Amniotic stem cell (primary cell): ENCODE results near the gene ASPSCR1.
"Not testable (repeated sequence)": the region's sequence is repeated elsewhere in the genome, so short reads cannot be mapped to it uniquely, and the experiment has no call there.

Experiments
- DNase-seq: peaks from one replicate; lab custom pipeline; 2025; lab: John Stamatoyannopoulos, UW

ASPSCR1 gene

DNA sequence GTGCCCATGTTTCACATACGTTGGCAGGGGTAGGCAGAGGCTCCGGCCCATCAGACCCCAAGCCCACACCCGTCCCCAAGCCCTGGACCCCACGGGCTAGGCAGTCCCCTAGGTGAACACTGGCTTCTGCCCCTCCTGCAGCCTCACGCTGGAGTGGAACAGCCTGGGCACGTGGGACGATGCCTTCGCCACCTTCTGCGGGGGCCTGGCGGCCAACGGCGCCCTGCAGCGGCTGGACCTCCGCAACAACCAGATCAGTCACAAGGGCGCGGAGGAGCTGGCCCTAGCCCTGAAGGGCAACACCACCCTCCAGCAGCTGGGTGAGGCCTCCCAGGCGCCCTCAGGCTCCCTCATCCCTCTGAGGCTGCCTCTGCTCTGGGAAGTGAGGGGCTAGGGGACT is 47.4 kb downstream of the ASPSCR1 start:
- no peak for DNase-seq

DNA sequence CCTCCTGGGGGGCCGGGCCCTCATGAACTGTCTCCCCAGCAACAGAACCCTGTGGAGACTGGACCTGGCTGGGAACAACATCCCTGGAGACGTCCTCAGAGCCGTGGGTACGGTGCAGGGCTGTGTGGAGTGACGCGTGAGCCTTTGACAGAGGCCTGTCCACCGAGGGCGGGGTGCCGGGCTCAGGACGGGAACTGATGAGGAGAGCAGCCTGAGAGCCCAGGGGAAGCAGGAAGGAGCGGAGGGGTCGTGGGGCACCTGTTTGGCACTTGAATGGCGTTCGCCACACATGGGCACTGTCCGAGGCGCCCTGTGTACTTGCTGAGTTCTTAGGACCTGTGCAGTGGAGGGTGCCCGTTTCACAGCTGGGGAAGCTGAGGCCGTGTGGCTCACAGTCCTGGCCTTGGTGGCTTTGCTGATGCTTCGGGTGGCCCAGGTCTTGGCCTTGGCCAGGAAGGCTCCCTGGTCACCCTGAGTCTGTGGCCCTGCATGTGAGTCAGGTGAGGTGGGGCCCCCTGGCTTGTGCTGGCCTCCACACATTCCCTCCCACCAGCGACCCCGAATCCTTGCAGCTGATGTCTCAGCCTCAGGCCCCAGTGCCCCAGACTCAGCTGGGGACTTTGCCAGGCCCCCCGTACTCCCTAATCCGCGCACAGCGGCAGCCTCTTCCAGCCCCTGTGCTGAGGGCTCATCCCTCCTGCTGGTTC is 48.1 kb downstream of the ASPSCR1 start:
- DNase-seq = no peak

DNA sequence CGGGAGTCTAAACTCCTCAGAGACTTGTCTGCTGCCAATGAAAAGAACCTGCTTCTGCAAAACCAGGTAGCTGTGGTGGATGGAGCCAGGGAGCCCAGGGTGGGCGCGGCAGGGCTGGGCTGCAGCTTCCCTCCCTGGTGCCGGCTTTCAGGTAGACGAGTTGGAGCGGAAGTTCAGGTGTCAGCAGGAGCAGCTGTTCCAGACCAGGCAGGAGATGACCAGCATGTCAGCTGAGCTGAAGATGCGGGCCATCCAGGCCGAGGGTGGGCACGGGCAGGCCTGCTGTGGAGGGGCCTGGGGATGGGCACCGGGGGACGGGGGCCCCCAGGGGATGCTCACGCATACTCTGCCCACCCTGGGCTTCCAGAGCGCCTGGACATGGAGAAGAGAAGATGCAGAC is 50.8 kb downstream of the ASPSCR1 start:
- DNase-seq = no peak

DNA sequence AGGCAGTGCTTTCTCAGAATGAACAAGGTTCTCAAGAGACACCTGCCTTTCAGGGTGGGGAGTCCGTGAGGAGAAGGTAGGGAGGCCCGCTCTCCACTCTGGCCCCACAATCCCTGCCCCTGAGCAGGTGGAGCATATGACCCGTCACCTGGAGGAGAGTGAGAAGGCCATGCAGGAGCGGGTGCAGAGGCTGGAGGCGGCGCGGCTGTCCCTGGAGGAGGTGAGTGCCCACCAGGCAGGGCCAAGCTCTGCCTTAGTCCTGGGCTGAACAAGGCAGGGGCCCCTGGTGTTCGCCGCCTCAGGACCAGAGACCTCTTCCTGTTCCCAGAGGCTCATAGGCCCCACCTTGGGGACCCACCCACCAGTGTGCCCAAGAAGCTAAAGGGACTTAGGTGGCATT is 51.5 kb downstream of the ASPSCR1 start:
- no peak for DNase-seq

DNA sequence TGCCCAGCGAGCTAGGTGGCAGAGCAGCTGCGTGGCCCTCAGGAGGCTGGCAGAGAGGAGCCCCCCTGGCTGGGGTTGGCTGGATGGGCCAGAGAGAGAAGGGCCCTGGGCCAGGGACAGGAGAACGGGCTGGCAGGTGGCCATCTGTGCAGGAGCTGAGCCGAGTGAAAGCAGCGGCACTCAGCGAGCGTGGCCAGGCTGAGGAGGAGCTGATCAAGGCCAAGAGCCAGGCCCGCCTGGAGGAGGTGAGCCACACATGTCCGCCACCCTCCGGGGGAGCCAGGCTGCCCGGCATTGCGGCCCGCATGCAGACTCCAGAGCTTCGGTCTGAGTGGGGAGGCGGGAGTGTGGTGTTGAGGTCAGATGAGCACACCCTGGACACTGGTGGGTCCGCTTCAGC is 52.0 kb downstream of the ASPSCR1 start:
- no peak for DNase-seq

DNA sequence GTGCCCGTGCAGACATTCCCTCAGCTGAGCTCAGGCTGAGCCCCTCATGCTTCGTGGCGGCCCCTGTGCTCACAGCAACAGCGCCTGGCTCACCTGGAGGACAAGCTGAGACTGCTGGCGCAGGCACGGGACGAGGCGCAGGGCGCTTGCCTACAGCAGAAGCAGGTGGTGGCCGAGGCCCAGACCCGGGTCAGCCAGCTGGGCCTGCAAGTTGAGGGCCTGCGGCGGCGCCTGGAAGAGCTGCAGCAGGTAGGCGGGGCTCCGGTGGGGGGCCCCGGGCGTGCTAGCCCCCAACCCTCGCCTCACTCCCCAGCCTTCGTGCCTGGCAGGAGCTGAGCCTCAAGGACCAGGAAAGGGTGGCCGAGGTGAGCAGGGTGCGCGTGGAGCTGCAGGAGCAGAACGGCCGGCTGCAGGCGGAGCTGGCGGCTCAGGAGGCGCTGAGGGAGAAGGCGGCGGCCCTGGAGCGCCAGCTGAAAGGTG is 52.6 kb downstream of the ASPSCR1 start:
- no peak for DNase-seq

DNA sequence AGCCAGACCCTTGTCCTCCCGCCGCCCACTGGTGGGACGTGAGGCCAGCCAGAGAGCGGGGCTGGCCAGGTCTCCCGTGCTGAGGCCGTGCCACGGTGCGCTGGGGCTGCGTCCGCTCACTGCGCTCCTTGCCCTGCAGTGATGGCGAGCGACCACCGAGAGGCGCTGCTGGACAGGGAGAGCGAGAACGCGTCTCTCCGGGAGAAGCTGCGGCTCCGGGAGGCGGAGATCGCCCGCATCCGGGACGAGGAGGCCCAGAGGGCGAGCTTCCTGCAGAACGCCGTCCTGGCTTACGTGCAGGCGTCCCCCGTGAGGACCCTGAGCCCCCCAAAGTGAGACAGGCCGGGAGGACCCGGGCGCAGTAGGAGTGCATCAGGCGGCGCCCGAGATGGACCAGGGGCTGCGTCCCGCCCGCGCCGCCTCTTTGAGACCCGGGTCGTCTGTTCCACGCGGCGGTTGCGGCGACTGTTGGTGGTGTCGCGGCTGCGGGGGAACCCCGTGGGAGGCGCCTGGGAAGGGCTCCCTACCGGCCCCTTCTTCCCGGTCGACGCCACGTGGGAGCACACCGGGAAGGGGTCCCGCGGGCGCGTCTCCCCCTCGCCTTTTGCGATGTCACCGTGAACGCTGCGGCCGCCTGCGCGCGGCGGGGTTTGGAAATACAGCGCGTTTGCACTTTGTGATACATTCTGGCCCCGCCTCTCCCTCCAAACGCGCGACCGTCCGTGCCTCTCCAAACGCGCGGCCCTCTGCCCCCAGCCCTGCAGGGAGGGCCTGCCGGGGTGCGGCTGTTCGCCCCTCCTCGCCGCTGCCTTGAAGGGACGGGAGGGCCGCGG is 53.3 kb downstream of the ASPSCR1 start:
- peak; percentile 73 for DNase-seq

DNA sequence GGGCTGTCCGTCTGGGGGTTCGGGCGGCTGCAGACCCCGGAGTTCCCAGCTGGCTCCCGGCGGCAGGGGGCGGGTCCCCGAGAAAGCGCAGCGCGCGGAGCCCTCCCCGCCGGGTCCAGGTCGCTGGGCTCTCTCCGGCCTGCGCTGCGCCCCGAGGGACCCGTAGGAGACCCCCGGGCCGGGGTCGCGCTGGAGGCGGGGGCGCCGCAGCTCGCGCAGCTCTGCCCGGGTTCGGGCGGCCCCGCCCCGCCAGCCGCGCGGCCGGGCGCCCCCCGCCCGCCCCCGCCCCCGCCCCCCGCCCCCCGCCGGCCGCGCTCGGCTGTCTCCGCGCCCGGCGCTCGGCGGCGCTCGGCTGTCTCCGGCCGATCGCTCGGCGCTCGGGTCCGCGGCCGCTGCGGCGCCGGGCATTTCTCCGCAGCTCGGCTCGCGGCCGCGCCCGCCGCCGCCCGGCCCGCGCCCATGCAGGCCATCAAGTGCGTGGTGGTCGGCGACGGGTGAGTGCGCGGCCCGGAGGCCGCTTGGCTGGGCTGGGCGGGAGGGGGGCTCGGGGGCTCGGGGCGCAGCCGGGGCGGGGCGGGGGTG is 54.0 kb downstream of the ASPSCR1 start, which contains the start of gene RAC3:
RAC3 (plus strand) TSS at position 376 of the 582 bp plus-strand sequence; CDS start at position 460, 84 bp downstream.
- DNase-seq = no peak

DNA sequence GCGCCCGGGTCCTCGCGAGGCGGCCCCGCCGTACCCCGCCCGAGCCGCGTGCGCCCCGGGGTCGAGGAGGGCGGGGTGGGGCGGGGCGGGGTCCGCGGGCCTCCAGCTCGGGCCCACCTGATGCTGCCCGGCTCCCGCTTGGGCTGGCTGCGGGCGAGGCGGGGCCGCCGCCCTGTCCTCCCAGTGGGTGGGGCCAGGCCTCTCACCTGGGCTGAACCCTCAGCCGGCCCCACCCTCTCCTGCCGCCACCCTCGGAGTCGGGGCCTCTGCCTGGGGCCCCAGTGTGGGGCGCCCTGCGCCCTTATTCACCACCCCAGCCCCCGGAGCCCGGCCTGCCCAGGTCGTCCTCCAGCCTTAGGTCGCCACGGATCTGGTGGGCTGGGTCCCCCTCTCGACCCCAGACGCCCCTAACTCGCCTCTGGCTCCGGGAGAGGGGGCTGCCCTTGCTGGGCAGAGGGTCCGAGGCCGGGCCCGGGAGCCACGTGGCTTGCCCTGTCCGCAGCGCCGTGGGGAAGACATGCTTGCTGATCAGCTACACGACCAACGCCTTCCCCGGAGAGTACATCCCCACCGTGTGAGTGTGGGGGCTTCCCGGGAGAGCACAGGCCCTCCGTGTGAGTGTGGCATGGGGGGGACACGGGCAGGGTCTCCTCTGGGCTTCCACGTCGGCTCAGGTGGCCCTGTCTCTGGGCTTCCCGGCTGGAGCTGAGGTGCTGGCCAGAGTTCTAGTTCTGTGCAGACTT is 54.6 kb downstream of the ASPSCR1 start:
- no peak for DNase-seq

DNA sequence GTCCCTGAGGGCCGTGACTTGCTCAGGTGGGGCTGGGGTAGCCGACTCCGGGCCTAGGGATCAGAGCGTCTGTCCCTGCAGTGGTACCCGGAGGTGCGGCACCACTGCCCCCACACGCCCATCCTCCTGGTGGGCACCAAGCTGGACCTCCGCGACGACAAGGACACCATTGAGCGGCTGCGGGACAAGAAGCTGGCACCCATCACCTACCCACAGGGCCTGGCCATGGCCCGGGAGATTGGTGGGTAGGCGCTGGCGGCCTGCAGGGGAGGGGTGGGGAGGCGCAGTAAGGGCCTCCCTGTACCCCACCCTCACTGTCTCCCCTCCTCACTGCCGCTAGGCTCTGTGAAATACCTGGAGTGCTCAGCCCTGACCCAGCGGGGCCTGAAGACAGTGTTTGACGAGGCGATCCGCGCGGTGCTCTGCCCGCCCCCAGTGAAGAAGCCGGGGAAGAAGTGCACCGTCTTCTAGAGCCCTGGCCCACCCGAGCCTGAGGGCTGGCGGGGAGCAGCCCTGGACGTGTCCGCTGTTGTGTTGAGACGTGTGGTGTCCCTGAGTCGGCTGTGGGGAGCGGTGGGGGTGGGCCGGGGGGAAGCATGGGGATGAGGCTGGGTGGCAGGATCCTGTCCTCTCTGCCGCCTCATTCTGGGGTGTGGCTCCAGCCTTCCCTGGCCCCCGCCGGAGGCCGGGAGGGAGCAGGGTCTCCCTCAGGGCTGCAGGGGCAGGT is 56.1 kb downstream of the ASPSCR1 start:
- no peak for DNase-seq

DNA sequence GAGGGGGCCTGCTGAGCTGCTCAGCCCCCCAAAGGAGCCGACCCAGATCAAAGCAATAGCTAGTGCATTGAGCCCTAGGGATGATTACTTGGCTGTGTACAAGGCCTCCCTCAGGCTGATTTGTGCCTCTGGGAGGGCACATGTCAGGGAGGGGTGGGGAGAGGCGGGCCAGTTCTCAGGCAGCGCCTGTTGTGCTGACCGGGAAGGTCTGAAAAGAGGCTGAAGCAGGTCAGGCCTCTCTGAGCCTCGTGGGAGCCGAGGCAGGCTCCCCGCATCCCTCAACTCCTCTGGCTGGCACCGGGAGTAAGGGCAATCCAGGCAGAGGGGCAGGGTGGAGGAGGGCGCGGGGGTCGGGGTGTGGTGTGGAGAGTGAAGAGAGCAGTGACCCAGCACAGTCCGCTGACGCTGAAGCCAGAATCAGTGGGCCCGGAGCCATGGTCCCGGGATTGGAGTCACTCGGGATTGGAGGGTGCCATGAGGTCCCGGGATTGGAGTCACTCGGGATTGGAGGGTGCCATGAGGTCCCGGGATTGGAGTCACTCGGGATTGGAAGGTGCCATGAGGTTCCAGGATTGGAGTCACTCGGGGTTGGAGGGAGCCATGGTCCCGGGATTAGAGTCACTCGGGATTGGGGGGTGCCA is 57.1 kb downstream of the ASPSCR1 start:
- DNase-seq = no peak

DNA sequence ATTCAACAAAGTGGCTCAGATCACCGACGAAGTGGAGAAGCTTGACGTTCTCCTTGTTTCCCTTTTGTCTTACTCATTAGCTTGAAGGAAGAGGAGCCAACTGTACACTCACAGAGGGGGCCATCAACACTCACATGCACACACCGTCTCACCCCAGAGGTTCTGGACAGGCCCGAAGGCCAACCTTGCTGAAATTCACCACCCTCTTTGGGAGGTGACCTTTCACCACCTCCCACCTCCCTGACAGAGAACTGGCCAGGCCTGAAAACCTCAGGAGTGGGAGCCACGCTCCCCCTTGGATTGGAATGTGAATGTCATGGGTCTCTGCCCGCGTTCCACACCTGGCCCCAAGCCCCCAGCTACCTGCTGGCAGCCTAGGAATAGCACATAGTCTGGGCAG is 58.1 kb downstream of the ASPSCR1 start:
- no peak for DNase-seq

DNA sequence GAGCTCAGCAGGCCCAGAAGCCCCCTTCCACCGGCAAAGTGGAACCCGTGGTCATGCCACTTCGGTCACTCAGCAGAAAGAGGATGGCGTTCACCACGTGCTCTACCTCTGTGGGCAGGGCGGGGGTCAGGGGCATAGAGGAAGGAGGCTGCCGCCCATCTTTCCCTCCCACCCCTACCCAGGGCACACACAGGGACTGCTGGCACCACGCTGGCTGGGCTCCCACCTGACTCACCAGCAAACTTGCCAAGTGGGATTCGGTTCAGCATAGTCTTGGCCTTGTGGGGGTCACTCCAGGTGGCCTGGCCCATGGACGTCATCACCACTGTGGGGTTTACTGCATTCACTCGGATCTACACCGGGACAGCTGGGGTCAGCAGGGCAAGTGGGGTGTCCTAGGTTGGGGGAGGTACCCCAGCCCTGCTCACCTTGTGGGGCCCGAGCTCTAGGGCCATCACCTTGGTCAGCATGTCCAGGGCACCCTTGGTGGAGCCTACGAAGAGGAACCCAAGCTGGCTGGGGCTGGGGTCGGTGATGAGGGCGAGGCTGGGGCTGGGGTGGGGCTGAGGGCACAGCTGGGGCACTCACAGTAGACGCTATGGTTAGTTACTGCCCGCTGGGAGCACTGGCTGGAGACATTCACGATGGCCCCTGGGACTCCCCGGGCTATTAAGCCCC is 58.7 kb downstream of the ASPSCR1 start:
- no peak for DNase-seq

DNA sequence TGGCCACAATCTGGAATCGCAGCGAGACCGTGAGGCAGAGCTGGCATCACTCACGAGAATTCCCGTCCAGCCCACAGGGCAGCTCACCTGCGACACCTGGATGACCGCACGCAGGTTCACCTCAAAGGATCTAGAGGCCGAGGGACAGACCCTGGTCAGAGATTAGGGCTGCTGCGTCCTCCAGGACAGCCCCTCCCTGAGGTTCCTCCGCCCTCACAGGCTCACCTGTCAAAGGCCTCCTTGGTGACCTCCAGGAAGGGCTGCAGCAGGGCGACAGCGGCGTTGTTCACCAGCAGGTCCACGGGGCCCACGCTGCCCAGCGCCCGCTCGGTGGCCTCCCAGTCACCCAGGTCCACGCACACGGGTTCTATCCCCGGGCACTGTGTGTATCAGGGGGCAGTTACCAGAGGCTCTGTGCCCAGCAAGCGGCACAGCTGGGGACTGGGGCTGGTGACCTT is 59.2 kb downstream of the ASPSCR1 start:
- no peak for DNase-seq

DNA sequence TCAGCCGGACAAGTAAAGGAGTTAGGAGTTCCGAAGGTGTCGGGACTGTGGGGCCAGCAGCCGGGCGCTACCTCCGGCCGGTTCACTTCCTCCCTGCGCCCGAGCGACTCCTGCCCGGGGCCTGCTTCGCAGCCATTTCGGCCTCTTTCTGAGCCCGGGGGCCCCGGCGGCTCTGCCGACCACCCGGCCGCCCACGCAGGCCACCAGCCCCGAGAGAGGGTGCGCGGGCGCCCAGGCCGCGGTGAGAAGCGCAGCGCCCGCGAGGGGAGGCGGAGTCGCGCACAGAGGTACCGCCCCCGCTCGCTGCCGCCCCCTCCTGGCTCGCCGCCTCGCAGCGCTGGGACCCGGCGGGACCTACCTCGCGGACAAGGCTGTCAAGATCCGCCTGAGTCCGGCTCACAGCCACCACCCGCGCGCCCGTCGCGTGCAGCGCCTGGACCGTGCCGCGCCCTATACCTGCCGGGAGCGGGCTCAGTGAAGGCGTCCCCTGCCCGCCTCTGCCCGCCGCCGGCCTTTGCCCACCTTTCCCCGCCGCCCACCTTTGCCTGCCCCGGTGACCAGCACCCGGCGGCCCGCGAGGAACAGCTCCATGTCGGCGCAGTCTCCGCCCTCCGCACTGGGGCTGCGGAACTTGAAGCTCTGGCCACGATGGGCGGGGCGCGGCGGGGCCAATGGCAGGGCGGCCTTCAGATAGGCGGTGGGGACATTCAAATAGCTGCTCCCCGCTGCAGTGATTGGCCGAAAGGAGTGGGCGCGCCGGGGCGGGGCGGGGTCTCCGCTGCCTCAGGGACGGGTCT is 59.9 kb downstream of the ASPSCR1 start, which contains the start of gene DCXR:
DCXR (minus strand) TSS at position 606 of the 797 bp plus-strand sequence; CDS start at position 591, 15 bp downstream.
- DNase-seq = peak; percentile 90

DNA sequence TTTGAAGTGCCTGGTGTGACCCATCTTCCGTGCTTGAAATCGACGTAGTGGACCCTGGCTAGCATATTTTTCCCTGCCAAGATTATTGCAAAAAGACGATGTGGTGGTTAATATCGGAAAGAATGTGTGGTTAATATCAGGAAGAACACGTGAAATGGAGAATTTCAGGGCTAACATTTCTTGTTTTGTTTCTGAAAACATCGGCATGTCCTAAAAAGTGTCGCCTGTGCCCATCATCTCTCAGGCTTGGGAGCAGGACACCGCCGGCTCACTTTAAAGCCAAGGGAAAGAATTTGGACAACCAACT is 60.4 kb downstream of the ASPSCR1 start:
- DNase-seq = no peak

DNA sequence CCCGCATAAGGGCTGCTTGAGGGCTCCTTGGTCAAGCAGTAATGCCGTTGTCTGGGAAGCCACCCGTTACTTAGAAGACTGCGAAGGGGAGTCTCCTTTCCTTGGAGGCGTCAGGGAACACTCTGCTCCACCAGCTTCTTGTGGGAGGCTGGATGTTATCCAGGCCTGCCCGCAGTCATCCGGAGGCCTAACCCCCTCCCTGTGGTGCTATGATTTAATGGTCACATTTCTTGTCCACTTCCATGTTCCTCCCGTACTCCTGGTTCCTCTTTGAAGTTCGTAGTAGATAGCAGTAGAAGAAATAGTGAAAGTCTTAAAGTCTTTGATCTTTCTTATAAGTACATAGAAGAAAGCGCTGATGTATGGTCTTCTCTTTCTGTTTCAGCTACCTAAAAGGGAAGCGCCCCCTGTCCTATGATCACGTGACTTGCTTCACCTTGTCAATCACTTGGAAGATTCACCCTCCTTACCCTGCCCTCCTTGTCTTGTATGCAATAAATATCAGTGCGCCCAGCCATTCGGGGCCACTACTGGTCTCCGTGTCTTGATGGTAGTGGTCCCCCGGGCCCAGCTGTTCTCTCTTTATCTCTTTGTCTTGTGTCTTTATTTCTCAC is 61.5 kb downstream of the ASPSCR1 start:
- not testable (repeated sequence) for DNase-seq

DNA sequence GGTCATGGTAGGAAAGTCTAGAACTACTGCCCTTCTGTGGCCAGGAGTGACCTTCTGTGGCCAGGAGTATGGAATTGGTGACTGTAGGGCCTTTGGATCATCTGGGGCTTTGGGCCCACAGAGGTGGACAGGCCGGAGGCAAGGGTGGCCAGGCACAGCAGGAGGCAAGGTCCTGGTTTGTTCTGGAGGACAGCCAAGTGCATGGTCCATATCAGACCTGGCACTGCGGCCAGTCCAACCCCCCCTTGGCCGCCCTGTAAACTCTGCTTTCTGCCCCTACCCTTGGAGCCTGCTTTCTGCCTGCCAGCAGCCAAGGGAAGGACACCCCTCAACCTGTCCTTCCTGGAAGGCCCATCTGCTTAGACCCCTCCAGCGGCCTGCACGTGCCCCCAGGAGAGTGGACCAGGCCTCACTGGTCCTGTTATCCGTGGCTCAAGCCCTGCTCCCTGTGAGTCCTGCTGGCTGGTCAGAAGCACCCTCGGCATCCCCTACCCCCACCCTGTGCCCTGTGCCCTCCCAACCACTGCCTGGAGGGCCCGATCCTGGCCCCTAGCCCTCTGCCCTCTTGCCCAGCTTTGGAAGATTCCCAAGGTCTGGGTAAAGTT is 62.4 kb downstream of the ASPSCR1 start:
- no peak for DNase-seq
